GM19467 (cell line): ENCODE results near the gene RGS6.

ENCODE experiments used
- ATAC-seq: cut with Tn5 transposase; IDR thresholded peaks from one replicate; pipeline ENCODE4 v1.9.1; 2021; ENCODE audit warnings: mild to moderate bottlenecking, moderate library complexity; ENCODE audit not compliant: unreplicated experiment

Gene RGS6

DNA sequence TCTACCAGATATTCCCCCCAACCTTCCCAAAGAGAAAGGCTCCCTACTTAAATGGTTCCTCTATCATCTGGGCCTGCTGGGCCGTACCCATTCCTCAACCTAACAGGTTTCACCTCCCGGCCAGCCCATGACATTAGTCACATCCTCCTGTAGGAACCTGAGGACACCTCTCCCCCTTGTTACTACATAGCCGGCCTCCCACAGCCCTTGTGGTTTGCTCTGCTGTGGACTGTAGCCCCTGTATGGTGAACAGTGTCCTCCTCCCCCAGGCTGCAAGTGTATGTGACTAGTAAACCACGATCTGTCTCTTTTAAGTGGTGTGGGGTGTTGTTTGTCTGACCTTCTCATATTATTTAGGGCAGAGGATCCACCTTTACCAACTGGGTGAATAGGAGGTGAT is 371.7 kb downstream of the RGS6 start:
- no peak for ATAC-seq

DNA sequence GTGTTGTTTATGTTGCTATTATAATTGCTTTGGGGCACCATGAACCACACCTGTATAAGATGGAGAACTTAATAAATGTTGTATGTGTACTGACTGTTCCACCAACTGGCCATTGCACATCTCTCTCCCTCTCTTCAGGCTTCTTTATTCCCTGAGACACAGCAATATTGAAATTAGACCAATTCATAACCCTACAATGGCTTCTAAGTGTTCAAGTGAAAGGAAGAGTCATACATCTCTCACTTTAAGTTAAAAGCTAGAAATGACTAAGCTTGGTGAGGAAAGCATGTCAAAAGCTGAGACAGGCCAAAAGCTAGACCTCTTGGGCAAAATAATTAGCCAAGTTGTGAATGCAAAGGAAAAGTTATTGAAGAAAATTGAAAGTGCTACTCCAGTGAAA is 373.3 kb downstream of the RGS6 start:
- ATAC-seq: no peak

DNA sequence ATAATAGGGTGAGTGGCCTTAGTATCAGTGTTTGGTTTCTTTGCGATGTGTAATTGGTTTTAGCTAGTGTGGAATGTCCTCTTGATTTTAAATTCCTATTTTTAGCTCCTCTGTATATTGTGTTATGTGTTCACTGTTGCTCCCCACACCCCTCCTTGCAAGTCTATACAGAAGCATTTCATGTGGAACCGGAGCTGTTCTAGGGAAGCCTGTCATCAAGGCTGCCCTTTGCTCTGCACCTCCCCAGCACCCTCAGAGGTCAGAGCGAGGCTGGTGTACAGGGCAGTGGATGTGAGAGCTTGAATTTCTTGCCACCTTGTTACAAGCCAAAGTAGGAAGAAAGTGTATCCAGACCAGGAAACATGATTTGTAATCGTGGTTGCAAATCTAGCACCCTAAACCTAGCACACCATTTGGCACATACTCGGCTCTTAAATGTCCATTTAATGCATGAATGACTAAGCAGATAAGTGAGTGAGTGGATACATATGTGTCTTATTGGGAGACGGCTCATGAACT is 376.8 kb downstream of the RGS6 start:
- no peak for ATAC-seq

DNA sequence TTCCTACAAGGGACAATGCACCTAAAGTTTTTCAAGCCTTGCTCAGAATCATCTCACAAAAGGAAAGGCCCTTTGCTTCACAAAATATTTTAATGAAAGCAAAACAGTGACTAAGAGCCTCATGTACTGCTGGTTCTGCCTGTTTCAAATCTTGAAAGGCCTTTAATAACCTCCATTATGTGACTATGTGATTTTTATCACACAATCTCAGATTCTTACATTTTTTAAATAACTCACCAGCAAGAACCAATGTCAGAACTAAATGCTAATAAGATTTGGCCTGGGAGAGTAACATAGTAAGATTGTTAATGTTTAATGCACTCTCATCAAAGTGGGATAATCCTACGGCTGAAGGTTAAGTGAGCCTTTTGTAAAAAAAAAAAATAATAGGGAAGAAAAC is 378.9 kb downstream of the RGS6 start:
- ATAC-seq: no peak

DNA sequence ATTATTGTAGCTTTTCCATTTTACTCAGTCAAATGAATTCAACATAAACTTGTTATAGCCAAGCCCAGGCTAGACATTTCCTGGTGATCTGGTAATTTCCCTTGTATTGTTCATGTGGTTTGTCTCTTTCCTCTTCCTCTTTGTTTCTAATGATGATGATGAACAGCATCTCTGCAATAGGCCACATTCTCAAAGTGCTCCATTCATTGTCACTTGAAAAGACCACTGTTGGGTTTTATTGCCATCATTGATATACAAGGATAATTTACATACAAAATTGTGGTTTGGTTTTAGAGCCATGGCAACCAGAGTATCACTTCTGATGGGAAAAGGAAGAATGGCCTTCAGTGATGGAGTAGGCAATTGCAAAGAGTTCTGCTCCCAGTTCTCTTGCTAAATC is 379.3 kb downstream of the RGS6 start:
- no peak for ATAC-seq

DNA sequence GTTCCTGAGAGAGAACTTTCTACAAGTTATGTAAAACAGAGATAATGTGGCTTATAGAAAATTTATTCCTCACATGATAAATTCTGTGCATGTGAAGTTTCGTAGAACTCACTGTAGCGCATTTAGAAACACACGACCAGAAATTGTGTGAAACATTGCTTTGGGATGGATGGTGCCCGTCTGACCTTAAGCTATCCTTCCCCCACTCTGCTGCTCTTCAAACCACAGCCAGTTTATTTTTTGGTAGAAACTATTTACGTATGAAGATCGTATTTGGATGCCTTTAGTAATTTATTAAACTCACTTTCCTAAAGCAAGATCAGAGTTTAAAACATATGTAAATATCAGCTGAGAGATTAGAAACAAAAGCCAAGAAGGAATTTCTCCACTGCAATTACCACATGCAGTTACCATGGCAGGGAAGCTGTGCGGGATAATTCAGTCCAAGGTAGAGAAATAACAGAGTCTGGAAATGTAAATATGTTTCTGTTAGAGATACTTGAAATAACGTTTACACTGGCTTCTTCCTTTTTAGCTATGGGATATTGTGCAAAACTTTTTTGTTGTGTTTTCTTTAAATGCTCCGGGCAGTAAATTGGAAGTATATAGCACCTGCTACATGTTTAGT is 382.7 kb downstream of the RGS6 start:
- ATAC-seq: no peak

DNA sequence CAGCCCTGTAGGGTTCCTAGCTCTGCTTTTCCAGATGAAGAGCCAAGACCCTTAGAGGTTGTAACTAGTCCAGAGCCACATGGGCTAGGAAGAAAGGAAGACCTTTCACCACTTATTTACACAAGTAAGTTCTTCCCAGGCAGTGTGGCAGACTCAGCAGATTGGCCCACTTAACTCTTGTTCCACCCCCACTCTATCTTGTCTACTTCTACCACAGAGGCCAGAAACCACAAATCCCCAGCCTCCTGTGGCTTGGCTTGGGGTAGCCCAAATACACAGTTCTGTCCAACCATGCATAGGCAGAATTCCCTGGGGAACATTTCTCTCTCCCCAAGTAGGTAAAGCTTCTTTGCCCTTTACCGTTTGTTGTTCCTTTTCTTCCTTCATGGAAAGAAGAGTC is 383.5 kb downstream of the RGS6 start:
- ATAC-seq: no peak

DNA sequence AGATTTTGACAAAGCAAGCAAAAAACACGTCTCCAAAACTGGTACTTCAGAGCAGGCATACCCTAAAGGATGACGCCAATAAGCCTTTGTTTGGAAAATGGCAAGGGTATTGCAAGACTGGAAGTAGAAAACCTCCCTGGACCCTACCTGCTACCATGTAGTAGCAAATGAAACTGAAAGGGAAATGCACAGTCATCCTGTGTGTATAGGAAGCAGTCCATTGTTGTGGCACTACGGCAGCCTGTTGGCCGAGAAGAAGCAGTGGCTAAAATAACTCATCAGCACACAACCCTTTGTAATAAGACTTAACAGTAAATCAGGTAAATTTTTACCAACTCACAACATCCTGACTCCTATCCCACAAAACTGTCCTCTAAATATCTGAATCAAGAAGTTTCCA is 386.4 kb downstream of the RGS6 start:
- no peak for ATAC-seq

DNA sequence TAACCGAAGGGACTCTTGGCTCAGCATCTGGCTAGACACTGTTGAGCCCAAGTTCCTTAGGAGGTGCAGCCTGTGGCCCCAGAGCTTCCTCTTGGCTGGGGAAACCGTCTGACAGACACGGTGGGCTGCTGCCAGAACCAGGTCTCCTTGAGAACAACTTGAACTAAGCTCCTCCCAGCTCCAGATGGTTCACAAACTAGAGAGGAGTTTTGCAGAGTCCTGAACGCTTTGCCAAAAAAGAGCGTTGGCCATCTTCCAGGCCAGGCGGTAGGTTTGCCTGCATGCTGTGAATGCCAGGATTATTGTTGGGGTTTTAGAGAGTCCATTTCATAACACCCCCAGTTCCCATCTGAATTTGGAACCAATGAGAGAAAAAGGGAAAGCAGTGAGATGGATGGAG is 399.8 kb downstream of the RGS6 start:
- no peak for ATAC-seq

DNA sequence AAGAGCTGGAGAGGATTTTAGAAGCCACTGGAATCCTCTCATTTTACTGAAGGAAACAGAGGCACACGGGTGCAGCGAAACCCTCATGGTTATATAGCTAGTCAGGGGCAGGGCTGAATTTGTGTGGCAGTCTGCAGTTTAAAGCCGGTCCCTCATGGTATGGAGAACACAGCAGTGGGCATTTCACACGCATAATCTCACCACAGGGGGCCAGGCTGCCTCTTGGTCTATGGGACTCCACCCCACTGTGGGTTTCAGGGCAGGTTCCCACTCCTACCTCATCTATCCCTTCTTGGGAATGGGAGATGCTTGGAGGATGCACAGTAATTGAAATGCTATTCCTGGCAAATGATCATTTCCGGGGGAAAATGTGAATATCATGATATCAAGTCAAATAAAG is 400.6 kb downstream of the RGS6 start:
- ATAC-seq: no peak

DNA sequence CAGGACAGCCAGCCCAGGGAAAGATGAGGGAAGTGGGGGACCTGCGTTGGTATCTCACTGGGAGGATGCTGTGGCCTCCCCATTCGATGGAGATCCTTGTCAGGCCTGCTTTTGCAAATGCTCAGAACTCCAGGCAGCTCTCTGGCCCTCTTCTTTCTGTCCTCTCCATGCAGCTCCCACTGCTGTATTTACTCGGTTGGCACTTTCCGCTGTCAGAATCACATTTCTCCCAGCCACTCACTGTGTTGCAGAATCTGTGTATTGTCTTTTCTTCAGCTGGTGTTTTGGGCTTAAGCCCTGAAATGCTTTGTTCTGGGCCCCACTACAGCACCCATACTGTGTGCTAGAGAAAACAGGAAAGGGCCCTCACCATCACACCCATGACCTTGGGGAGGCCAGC is 401.1 kb downstream of the RGS6 start:
- ATAC-seq: no peak

DNA sequence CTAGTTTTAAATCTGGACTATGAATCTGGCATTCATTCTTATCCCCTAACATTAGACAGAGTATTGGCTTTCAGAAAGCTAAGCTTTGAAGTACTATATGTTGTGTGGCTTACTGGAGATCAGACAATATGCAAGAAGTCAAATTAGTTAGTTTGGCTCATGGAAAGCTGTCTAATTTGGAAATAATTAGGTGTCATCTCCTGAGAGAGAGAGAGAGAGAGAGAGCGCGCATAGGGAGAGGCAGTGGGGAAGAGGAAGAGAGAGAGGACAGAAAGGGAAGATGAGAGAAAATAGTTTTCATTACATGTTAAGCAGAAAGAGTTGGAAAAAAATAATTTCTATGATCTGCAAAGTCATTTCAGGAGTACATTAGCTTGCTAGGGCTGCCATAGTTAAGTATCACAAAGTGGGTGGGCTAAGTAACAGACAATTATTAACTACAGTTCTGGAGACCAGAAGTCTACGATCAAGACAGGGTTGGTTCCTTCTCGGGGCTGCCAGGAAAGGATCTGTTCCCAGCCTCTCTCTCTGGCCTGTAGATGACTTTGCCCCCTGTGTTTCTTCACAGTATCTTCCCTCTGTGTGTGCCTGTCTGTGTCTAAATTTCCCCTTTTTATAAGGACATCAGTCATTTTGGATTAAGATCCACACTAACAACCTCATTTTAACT is 404.2 kb downstream of the RGS6 start:
- ATAC-seq: no peak

DNA sequence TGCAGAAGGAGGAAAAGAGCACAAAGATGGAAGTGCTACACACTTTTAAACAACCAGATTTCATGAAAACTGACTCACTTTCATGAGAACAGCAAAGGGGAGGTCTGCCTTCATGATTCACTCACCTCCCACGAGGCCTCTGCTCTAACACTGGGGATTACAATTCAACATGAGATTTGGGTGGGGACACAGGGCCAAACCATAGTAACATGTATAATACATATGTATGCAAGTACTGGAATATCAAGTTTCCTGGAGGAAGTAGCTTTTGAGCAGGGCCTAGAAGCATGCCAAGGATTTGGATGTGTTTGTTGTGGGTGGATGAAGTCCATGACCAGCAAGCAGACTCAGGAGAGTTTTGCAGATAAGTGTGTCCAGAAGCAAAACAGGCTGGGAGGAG is 409.0 kb downstream of the RGS6 start:
- ATAC-seq: no peak

DNA sequence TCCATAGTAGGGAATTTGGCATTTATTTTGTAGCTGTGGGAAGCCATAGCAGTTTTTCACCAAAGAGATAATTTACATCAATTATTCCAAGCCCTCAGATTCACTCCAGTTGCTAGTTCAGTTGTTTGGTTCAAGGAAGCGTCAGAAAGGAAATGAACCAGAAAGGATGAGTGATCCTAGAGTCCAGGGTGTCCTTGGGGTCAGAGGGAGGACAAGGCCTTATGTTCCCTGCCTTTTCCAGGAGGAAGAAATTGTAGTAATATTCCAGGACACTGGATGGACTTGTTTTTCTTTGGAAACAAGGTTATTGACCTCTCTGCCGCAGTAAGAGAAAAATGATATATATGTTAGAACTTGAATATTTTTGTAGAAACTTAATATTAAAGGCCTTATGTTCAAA is 409.5 kb downstream of the RGS6 start:
- ATAC-seq: no peak

DNA sequence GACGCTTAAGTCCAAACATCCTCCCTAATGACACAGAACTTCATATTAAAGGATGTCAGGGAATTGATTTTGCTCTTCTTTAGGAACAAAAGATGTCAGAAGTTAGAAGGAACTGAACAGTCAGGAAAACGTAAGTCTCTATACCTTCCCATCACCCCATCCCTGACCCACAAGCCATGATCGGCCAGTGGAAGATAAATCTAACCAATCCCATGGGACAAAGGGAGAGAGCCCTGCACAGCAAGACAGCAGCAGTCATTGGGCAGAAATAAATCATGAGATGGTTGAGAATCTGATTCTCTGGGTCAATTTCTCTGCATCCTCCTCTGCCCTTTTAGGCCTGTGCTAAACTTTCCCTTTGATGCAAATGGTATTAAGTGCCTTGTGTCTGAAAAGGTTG is 414.9 kb downstream of the RGS6 start:
- ATAC-seq: no peak

DNA sequence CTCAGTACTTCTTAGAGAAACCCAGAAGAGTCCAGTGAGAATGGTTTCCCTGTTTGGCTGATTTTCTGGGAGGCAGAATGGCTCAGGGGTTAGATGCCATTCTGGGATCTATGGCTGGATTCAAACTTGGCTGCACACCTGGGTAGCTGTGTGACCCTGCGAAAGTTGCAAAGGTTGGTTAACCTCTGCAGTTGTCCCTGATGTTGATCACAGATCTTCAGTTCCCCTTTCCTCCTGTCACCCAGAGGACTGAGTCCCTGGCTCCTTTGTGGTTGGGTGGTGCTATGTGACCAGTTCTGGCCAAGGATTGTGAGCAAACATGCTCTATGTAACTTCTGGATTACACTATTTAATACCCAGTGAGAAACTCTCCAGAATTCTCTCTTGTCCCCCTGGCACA is 418.0 kb downstream of the RGS6 start:
- ATAC-seq: no peak

DNA sequence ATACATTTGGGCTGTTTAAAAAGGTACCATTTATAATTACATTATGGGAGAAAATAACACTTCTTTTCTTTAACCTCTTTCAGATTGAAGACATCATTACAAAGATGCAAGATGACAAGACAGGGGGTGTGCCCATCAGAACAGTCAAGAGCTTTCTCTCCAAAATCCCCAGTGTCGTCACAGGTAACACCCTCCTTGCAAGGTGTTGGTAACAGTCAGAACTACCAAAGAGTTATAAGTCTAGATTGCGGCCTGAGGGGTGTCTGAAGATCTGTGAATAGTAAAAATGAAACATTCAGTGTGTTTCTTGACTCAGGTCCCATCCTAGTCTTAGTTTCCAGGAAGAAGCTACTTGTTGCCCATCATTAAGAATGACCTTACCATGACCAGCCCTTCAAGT is 419.8 kb downstream of the RGS6 start:
- ATAC-seq: no peak

DNA sequence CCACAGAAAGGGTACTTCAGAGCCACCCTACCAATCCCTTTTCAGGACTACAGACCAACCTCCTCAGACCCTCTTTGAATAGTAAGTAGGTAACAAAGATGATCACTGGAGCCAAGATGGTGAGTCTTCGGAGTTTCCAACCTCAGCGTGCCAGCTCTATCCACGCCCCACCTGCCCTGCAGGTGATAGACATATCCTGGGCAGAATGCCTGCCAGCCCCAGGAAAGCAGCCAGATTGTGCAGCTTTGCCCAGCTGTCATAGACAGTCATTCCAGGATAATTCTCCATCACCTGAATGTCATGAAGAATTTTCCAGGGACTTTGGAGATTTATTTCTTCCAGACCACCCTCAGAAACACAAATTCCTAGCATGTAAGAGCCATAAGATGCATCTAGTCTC is 434.4 kb downstream of the RGS6 start:
- no peak for ATAC-seq

DNA sequence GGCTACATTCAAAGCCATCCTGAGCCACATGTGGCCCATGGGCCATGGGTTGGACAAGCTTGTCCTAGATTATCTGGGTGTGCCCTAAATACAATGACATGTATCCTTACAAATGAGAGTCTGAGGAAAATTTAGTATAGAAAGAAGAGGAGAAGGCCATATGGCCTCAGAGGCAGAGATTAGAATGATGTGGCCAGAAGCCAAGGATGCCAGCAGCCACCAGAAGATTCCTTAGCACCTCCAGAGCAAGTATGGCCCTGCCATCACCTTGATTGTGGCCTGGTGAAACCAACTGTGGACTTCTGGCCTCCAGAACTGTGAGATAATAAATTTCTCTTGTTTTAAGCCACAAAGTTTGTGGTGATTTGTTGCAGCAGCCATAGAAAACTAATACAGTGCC is 436.9 kb downstream of the RGS6 start:
- no peak for ATAC-seq

DNA sequence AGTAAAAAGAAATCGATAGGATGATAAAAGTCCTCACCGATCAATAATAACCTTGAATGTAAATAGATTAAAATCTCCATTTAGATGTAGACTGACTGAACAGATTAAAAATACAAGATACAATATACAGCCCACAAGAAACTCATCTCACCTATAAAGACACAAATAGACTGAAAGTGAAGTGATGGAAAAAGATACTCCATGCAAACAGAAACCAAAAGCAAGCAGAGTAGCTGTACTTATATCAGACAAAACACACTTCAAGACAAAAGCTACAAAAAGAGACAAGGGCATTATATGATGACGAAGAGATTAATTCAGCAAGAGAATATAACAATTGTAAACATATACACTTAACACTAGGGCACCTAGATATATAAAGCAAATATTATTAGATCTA is 444.8 kb downstream of the RGS6 start:
- ATAC-seq: no peak

DNA sequence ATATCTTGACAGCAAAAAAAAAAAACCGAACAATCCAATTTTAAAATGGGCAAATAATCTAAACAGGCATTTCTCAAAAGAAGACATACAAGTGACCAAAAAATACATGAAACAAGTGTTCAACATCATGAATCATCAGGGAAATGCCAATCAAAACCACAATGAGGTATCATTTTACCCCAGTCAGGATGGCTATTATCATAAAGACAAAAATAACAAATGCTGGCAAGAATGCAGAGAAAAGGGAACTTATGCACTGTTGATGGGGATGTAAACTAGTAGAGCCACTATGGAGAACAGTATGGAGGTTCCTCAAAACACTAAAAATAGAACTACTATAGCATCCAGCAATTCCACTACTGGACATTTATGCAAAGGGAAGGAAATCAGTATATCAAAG is 448.2 kb downstream of the RGS6 start:
- ATAC-seq: no peak

DNA sequence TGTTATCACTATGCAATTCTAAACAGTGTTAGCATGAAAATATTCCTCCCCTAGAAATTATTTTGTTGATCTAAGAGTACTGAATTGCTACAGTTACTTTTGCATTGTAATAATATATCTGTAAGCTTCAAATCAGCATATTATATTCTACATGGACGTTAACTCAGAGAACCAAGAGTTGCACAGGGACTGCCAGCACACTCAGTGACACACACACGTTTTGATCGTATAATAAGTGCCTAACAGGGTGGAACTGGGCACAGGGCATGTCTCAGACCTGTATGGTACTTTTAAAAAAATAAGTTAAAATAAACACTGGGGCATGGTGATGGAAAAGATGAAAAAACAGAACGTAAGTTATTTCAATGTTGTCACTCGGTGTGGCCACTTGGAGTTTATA is 451.6 kb downstream of the RGS6 start:
- ATAC-seq: no peak

DNA sequence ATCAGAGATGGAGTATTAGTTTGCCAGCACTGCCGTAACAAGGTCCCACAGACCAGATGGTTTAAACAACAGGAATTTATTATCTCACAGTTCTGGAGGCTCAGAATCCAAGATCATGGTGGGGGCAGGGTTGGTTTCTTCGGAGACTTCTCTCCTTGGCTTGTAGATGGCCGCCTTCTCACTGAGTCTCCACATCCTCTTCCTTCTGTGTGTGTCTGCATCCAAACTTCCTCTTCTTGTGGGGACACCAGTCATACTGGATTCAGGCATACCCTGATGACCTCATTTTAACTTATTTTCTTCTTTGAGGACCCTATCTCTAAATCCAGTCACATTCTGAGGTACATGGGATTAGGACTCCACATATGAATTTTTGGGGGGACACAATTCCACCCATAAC is 455.5 kb downstream of the RGS6 start:
- no peak for ATAC-seq
